HepG2 (cell line): ENCODE measurements around the gene AFAP1. TPM values are rescaled to one million over a fixed set of nuclear protein-coding genes. Genes with fewer than 3 reads are reported as not detected.

Experiments used
- ATAC-seq: fragments of 200-7000 bp; cut with Tn5 transposase; 3 replicates; pipeline ENCODE4 v1.9.1; 2020; ENCODE audit warnings: mild to moderate bottlenecking, moderate library complexity
- BruUV-seq: library from RNA; stranded (reverse); fragments of 400-500 nt; replicated peaks from 2 replicates; lab custom pipeline; 2021; lab: Mats Ljungman, UMichigan
- CTCF ChIA-PET: fragments of 300-600 bp; formaldehyde crosslinking; extraction: SDS; loops from one replicate; lab custom pipeline; 2021; ENCODE audit warnings: low total read pairs, inconsistent platforms, low intra/inter-chr PET ratio; lab: Yijun Ruan, JAX
- POLR2A ChIA-PET: fragments of 350-600 bp; sonication (Branson Sonifier 250); formaldehyde crosslinking; loops from one replicate; lab custom pipeline; 2020; ENCODE audit warnings: antibody characterized with exemption, inconsistent platforms; lab: Yijun Ruan, JAX
- DNase-seq: peaks from one replicate; pipeline ENCODE4 v3.0.0-alpha.2; 2015; ENCODE audit warnings: low spot score
- FAIRE-seq: peaks from 3 replicates; lab custom pipeline; 2011; peaks lifted over from hg19 to GRCh38; lab: Jason Lieb, UNC
- H2AFZ ChIP-seq: one replicate; pipeline ENCODE4 v1.6.1; 2011; ENCODE audit warnings: low read length, inconsistent platforms
- H3K27ac ChIP-seq: fragments of 300-600 bp; 3 replicates; pipeline ENCODE4 v1.8.0; 2011; ENCODE audit warnings: mixed run types, mild to moderate bottlenecking, mixed read lengths, low read length, inconsistent platforms; ENCODE audit not compliant: insufficient read depth; ENCODE audit errors: extremely low read length
- H3K27me3 ChIP-seq, 2 experiments: fragments of 200-600 bp in 1 of 2; 2 replicates in 1 of 2; 3 replicates in 1 of 2; pipeline versions ENCODE4 v1.6.0 to v1.8.0; 2011; ENCODE audit warnings: low read length in 2 of 2, mild to moderate bottlenecking in 2 of 2, moderate library complexity in 2 of 2, inconsistent platforms in 1 of 2; ENCODE audit not compliant: insufficient read depth in 2 of 2, control insufficient read depth in 1 of 2
- H3K36me3 ChIP-seq, 2 experiments: fragments of 200-600 bp in 1 of 2; replicated peaks in 1 of 2; 2 replicates in 1 of 2; 3 replicates in 1 of 2; pipeline versions ENCODE4 v1.5.1 to v1.8.0; 2011; ENCODE audit warnings: low read length in 2 of 2, inconsistent platforms in 1 of 2; ENCODE audit not compliant: insufficient read depth in 2 of 2, control insufficient read depth in 1 of 2
- H3K4me1 ChIP-seq: 2 replicates; pipeline ENCODE4 v1.5.1; 2012; ENCODE audit warnings: low read length, inconsistent platforms; ENCODE audit not compliant: insufficient read depth
- H3K4me2 ChIP-seq: 2 replicates; pipeline ENCODE4 v1.6.0; 2011; ENCODE audit warnings: low read depth, low read length, inconsistent platforms
- H3K4me3 ChIP-seq, 3 experiments: fragments of 200-600 bp in 1 of 3; sonication (generic), shearing (Covaris generic) in 1 of 3; replicated peaks in 1 of 3; 2 replicates each; pipeline ENCODE4 v1.5.1; 2011 to 2016; ENCODE audit warnings: low read length in 3 of 3, inconsistent platforms in 2 of 3, low read depth in 2 of 3, mild to moderate bottlenecking in 2 of 3, control low read depth in 1 of 3, mixed read lengths in 1 of 3; ENCODE audit not compliant: insufficient read depth in 1 of 3
- H3K79me2 ChIP-seq: one replicate; pipeline ENCODE4 v1.6.1; 2011; ENCODE audit warnings: low read length, inconsistent platforms; ENCODE audit not compliant: insufficient read depth
- H3K9ac ChIP-seq: 2 replicates; pipeline ENCODE4 v1.6.0; 2011; ENCODE audit warnings: mild to moderate bottlenecking, low read depth, low read length, inconsistent platforms; ENCODE audit not compliant: insufficient read depth
- H3K9me3 ChIP-seq: 2 replicates; pipeline ENCODE4 v1.5.1; 2012; ENCODE audit warnings: mild to moderate bottlenecking, low read length
- H4K20me1 ChIP-seq: 2 replicates; pipeline ENCODE4 v1.6.0; 2011; ENCODE audit warnings: inconsistent platforms, mild to moderate bottlenecking, low read length, moderate library complexity; ENCODE audit not compliant: insufficient read depth
- CENPT ChIP-seq: sonication (generic); formaldehyde crosslinking; IDR thresholded peaks from 2 replicates; pipeline ENCODE4 v1.8.0; 2022; ENCODE audit warnings: low read depth, mild to moderate bottlenecking, moderate library complexity, missing genetic modification reagents
- FOXM1 ChIP-seq: sonication (generic); formaldehyde crosslinking; IDR thresholded peaks from 2 replicates; pipeline ENCODE4 v1.5.0; 2020; ENCODE audit warnings: missing genetic modification reagents
- HNF1A ChIP-seq, 2 experiments: sonication (generic) in 1 of 2; formaldehyde crosslinking in 1 of 2; IDR thresholded peaks; 2 replicates each; pipeline versions ENCODE4 v1.4.0 to v1.6.1; 2016 to 2020; ENCODE audit warnings: borderline replicate concordance in 1 of 2, low read depth in 1 of 2, mild to moderate bottlenecking in 1 of 2, missing genetic modification reagents in 1 of 2
- KLF11 ChIP-seq: IDR thresholded peaks from 2 replicates; pipeline ENCODE4 v1.6.1; 2016; ENCODE audit warnings: missing compliant biosample characterization
- NFIB ChIP-seq: sonication (generic); formaldehyde crosslinking; IDR thresholded peaks from 2 replicates; pipeline ENCODE4 v1.9.0; 2021; ENCODE audit warnings: missing genetic modification reagents, mild to moderate bottlenecking, borderline replicate concordance
- PATZ1 ChIP-seq: sonication (generic); formaldehyde crosslinking; IDR thresholded peaks from 2 replicates; pipeline ENCODE4 v1.4.0; 2020; ENCODE audit warnings: missing genetic modification reagents
- RFX1 ChIP-seq: fragments of 450-650 bp; IDR thresholded peaks from 2 replicates; pipeline ENCODE4 v1.6.1; 2017
- ZNF234 ChIP-seq: sonication (generic); formaldehyde crosslinking; conservative IDR thresholded peaks from 2 replicates; pipeline ENCODE4 v1.5.1; 2020; ENCODE audit warnings: mild to moderate bottlenecking, missing genetic modification reagents
- ZNF691 ChIP-seq: sonication (generic); formaldehyde crosslinking; IDR thresholded peaks from 2 replicates; pipeline ENCODE4 v1.4.0; 2020; ENCODE audit warnings: missing genetic modification reagents, low read depth, mild to moderate bottlenecking, borderline replicate concordance
- ZSCAN20 ChIP-seq: sonication (generic); formaldehyde crosslinking; IDR thresholded peaks from 2 replicates; pipeline ENCODE4 v1.4.0; 2020; ENCODE audit warnings: missing genetic modification reagents, mild to moderate bottlenecking, borderline replicate concordance
- WGBS: methylation state at CpG from one replicate; pipeline ENCODE4 v1.1.6; 2017; ENCODE audit warnings: low lambda C conversion rate; 5-methylcytosine and 5-hydroxymethylcytosine counted together
- in situ Hi-C: cut with HindIII; loops from 2 replicates; pipeline ENCODE4 v1.10.0; 2017; ENCODE audit warnings: low pct_unique_long_range_greater_than_20kb; ENCODE audit not compliant: extremely low pct_ligation_motif_present
- intact Hi-C: fragments of 100-400 bp; cut with micrococcal nuclease; formaldehyde crosslinking; loops from one replicate; pipeline ENCODE4 v1.10.0; 2022; ENCODE audit not compliant: unreplicated experiment
- polyA plus RNA-seq, 8 experiments: library from polyadenylated mRNA; depleted of rRNA in 3 of 8; stranded (reverse) in 7 of 8; unstranded in 1 of 8; fragments of >200 nt; fragmentation: Illumina TruSeq in 4 of 8; extraction: Trizol in 4 of 8; gene quantifications; 2 replicates each; pipeline versions ENCODE4 v1.2.1 to v1.2.3, GENCODE V29; 2011 to 2016; ENCODE audit warnings: low read depth in 4 of 8, missing spikeins in 1 of 8, mixed read lengths in 1 of 8; ENCODE audit not compliant: insufficient read depth in 1 of 8
- total RNA-seq, 5 experiments: library from RNA; depleted of rRNA; stranded (reverse); fragments of >200 nt; fragmentation: Illumina TruSeq; extraction: Trizol; gene quantifications; 2 replicates each; pipeline ENCODE4 v1.2.3, GENCODE V29; 2016; ENCODE audit warnings: low read depth in 1 of 5

Gene AFAP1
- total and polyA plus RNA-seq, 2 of the 13 experiments (the other 11 are each of a cell fraction or from before 2014, with no cell fraction given) = 2.5 TPM

- H3K36me3 ChIP-seq = peaks cover 1 to 6% of the 10 kb centered on the region in 2 experiments; a peak in 2 of 5 replicates
- CTCF ChIA-PET = no interaction called here
- H3K27me3 ChIP-seq = no peaks in the 10 kb centered on the region
- H4K20me1 ChIP-seq = no peaks in the 10 kb centered on the region
- no peak for ATAC-seq
- peaks cover 11% of the 10 kb centered on the region for H3K4me1 ChIP-seq
- in situ Hi-C loops (no loop called here), intact Hi-C loops (loop anchor here (10.0 kb wide), 1 partner anchor 112 kb away; no protein-coding TSS in a partner anchor)
- TF ChIP-seq CENPT (no peak), HNF1A (IDR thresholded peaks at IDR 0.05; ENCODE audit: low read depth) (no peak), HNF1A (CRISPR knock-in tag; IDR thresholded peaks at IDR 0.05; ENCODE audit: borderline replicate concordance) (no peak), ZSCAN20 (CRISPR knock-in tag) (no peak), ZNF691 (CRISPR knock-in tag) (no peak), ZNF234 (no peak), FOXM1 (CRISPR knock-in tag) (no peak), PATZ1 (CRISPR knock-in tag) (no peak), RFX1 (no peak), NFIB (no peak), KLF11 (no peak)
- H3K4me2 ChIP-seq = no peak overlapping the region
- WGBS = 95% methylated on average over 4 of the region's 4 CpGs
- no peak overlapping the region for H3K9ac ChIP-seq
- H3K4me3 ChIP-seq = no peak overlapping the region
- FAIRE-seq = no peak
- POLR2A ChIA-PET = no interaction called here
- no TSS peak for BruUV-seq
- DNase-seq = no peak
- no peak overlapping the region for H3K27ac ChIP-seq
- H2AFZ ChIP-seq = no peak overlapping the region
- no peaks in the 10 kb centered on the region for H3K9me3 ChIP-seq
- H3K79me2 ChIP-seq = no peaks in the 10 kb centered on the region
These were observed 67.3 kb downstream of the AFAP1 start for GRCh38 chr4:7872264-7872771.
